ENCODE data around the gene SURF4.

The SURF4 gene

DNA sequence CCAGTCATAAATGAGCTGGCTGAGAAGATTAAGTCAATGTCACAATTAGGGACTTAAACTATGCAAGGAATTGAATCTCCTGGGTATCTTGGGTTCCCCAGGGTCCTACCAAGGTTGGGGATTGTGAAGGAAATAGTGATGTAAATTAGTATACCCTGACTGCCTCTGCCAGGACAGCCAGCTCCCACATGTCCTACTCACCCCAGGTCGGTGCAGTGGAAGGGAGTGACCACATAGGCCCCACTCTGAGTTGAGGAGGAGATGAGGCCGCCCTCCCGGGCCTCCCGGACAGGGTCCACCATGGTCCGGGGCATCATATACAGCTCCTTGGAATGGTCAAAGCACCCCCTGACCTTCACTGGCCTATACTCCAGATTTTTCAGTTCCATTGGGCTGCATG, 22.3 kb downstream of the SURF4 start:
- H3K27ac ChIP-seq (ENCODE audit: low read depth, low read length) = peak overlapping the region; percentile 19
- H3K9me2 ChIP-seq (replicated peaks; ENCODE audit: control insufficient read depth, low read length) = no peaks in the 10 kb centered on the region
- H3K79me2 ChIP-seq (ENCODE audit: control insufficient read depth, low read length) = peaks cover 50% of the 10 kb centered on the region
- no peak for TF ChIP-seq EZH2phosphoT487 (IDR thresholded peaks at IDR 0.05; ENCODE audit: borderline replicate concordance, low read length)
- TF ChIP-seq, protein P1, sequence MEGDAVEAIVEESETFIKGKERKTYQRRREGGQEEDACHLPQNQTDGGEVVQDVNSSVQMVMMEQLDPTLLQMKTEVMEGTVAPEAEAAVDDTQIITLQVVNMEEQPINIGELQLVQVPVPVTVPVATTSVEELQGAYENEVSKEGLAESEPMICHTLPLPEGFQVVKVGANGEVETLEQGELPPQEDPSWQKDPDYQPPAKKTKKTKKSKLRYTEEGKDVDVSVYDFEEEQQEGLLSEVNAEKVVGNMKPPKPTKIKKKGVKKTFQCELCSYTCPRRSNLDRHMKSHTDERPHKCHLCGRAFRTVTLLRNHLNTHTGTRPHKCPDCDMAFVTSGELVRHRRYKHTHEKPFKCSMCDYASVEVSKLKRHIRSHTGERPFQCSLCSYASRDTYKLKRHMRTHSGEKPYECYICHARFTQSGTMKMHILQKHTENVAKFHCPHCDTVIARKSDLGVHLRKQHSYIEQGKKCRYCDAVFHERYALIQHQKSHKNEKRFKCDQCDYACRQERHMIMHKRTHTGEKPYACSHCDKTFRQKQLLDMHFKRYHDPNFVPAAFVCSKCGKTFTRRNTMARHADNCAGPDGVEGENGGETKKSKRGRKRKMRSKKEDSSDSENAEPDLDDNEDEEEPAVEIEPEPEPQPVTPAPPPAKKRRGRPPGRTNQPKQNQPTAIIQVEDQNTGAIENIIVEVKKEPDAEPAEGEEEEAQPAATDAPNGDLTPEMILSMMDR (IDR thresholded peaks at IDR 0.05; ENCODE audit: low read depth, low read length, poor library complexity, severe bottlenecking) = no peak
- H4K20me1 ChIP-seq (ENCODE audit: control insufficient read depth, insufficient read depth, low read depth, low read length) = peaks cover 16% of the 10 kb centered on the region; the same call in 1 of the 2 replicates
- no peaks in the 10 kb centered on the region for H3K9me3 ChIP-seq (ENCODE audit: control insufficient read depth, insufficient read depth, low read length)
- H3K4me3 ChIP-seq (ENCODE audit: low read length) = no peak overlapping the region
- peaks cover 72% of the 10 kb centered on the region for H3F3A ChIP-seq (ENCODE audit: control insufficient read depth, insufficient read depth)
- peaks cover 50% of the 10 kb centered on the region for H3K4me1 ChIP-seq (ENCODE audit: control insufficient read depth, low read length)
- peaks cover 56% of the 10 kb centered on the region for H3K36me3 ChIP-seq (ENCODE audit: control insufficient read depth, low read length)
- no peaks in the 10 kb centered on the region for H3K27me3 ChIP-seq (ENCODE audit: control insufficient read depth, low read length)
- H3K4me2 ChIP-seq (ENCODE audit: low read length) = no peak overlapping the region

DNA sequence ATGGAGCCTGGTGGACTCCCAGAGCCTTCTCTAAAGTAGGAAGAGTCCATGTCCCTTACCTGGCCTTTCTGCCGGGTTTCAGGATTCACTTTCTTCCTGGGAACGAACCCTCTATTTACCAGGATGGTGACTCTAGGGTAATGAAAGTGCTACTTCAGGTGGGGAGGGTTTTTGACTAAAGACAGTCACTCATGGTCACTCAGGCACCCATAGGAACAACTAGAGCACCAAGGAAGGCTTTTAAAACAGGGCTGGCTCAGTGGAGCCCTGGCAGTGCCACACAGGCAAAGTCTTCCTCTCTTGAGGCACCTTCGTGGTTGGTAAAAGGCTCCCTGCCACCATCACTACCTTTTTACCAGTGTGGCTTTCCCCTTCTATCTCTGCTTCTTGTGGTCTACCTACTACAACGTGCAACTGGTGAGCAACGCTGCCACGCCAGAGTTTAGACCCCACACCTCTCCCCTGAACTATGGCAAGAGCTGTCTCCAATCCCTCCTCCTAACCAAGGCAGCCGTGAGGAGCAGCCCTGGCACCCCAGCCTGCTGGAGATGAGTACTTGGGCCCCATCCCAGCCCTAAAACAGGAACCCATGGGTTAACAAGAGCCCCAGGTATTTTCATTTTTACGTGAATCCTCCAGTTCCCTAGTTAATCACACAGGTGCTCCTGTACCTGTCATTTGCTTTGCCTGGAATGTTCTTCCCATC, 23.1 kb downstream of the SURF4 start:
- peaks cover 49% of the 10 kb centered on the region for H3K4me1 ChIP-seq (ENCODE audit: control insufficient read depth, low read length)
- peaks cover 61% of the 10 kb centered on the region for H3K36me3 ChIP-seq (ENCODE audit: control insufficient read depth, low read length)
- H3K27me3 ChIP-seq (ENCODE audit: control insufficient read depth, low read length) = no peaks in the 10 kb centered on the region
- peaks cover 58% of the 10 kb centered on the region for H3K79me2 ChIP-seq (ENCODE audit: control insufficient read depth, low read length)
- peaks cover 16% of the 10 kb centered on the region; the same call in 1 of the 2 replicates for H4K20me1 ChIP-seq (ENCODE audit: control insufficient read depth, insufficient read depth, low read depth, low read length)
- no peaks in the 10 kb centered on the region for H3K9me3 ChIP-seq (ENCODE audit: control insufficient read depth, insufficient read depth, low read length)
- H3F3A ChIP-seq (ENCODE audit: control insufficient read depth, insufficient read depth) = peaks cover 74% of the 10 kb centered on the region
- no peak for TF ChIP-seq EZH2phosphoT487 (IDR thresholded peaks at IDR 0.05; ENCODE audit: borderline replicate concordance, low read length)
- TF ChIP-seq, protein P1 (IDR thresholded peaks at IDR 0.05; ENCODE audit: low read depth, low read length, poor library complexity, severe bottlenecking) = no peak
- peak overlapping the region; percentile 19; the same call in 1 of the 2 replicates for H3K27ac ChIP-seq (ENCODE audit: low read depth, low read length)
- H3K4me3 ChIP-seq (ENCODE audit: low read length) = no peak overlapping the region
- no peak overlapping the region for H3K4me2 ChIP-seq (ENCODE audit: low read length)
- no peaks in the 10 kb centered on the region for H3K9me2 ChIP-seq (replicated peaks; ENCODE audit: control insufficient read depth, low read length)

DNA sequence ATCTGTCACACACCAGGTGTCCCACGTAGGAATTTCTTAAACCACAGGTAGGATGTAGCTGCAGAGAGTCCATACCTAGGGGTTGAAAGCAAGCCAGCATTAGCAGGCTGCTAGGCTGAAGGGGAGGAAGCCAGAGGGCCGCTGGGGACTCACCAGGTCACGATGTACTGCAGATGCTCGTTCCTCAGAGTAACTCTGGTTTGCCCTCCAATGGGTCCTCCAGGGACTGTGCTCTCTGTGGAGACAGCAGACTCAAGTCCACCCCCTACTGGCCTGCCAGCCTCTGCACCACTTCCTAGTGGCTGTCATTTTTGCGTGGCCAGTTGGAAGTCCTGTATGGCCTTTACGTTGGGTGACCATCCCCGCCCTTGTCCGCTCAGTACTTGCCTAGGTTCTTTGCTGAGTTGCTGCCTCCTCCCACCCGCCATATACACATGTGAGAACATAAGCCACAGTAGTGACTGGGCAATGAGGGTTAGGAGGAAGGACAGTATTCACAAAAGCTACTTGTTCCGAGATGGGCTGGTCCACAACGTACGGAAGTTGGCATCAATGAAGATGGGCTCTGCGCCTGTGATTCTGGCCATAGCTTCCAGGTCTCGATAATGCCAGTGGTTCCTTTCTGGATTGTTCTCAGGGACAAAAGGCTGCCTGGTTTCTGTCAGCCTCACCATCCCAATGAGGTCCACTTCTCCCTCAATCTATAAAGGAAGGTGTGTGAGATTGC, 23.8 kb downstream of the SURF4 start:
- Histone ChIP-seq H3K4me3 (ENCODE audit: low read length) (no peak overlapping the region), H3K9me2 (replicated peaks; ENCODE audit: control insufficient read depth, low read length) (no peaks in the 10 kb centered on the region), H4K20me1 (ENCODE audit: control insufficient read depth, insufficient read depth, low read depth, low read length) (peaks cover 16% of the 10 kb centered on the region; the same call in 1 of the 2 replicates), H3K27me3 (ENCODE audit: control insufficient read depth, low read length) (no peaks in the 10 kb centered on the region), H3K4me2 (ENCODE audit: low read length) (no peak overlapping the region), H3K36me3 (ENCODE audit: control insufficient read depth, low read length) (peaks cover 58% of the 10 kb centered on the region), H3K4me1 (ENCODE audit: control insufficient read depth, low read length) (peaks cover 42% of the 10 kb centered on the region), H3K9me3 (ENCODE audit: control insufficient read depth, insufficient read depth, low read length) (no peaks in the 10 kb centered on the region), H3K27ac (ENCODE audit: low read depth, low read length) (0 out of 2 replicates have a peak overlapping the region, but pooled peaks have one; percentile 19), H3K79me2 (ENCODE audit: control insufficient read depth, low read length) (peaks cover 57% of the 10 kb centered on the region), H3F3A (ENCODE audit: control insufficient read depth, insufficient read depth) (peaks cover 74% of the 10 kb centered on the region)
- no peak for TF ChIP-seq EZH2phosphoT487 (IDR thresholded peaks at IDR 0.05; ENCODE audit: borderline replicate concordance, low read length)
- TF ChIP-seq, protein P1 (IDR thresholded peaks at IDR 0.05; ENCODE audit: low read depth, low read length, poor library complexity, severe bottlenecking) = peak; percentile 84
